Neural cell (in vitro differentiated cells): Measurements from ENCODE around the gene NGLY1. TPM values are rescaled to one million over a fixed set of nuclear protein-coding genes. Genes with fewer than 3 reads are reported as not detected.

Experiments used
- H2AFZ ChIP-seq: fragments of 200-600, 300-800 bp; sonication (generic), shearing (Covaris generic); 2 replicates; pipeline ENCODE4 v1.6.0; 2014; ENCODE audit warnings: low read depth, mild to moderate bottlenecking, antibody characterized with exemption, low read length, moderate library complexity
- H3F3A ChIP-seq: fragments of 200-600 bp; shearing (Covaris generic); 2 replicates; pipeline ENCODE4 v1.6.1; 2016; ENCODE audit warnings: mild to moderate bottlenecking, moderate library complexity, mixed read lengths, antibody characterized with exemption, low read length; ENCODE audit not compliant: insufficient read depth, poor library complexity, severe bottlenecking
- H3K27ac ChIP-seq: fragments of 200-600, 300-800 bp; sonication (generic), shearing (Covaris generic); 2 replicates; pipeline ENCODE4 v1.5.1; 2014; ENCODE audit warnings: mild to moderate bottlenecking, low read length, moderate library complexity
- H3K27me3 ChIP-seq: fragments of 300-800, 200-600 bp; sonication (generic), shearing (Covaris generic); 2 replicates; pipeline ENCODE4 v1.6.0; 2014; ENCODE audit warnings: mild to moderate bottlenecking, low read depth, low read length, moderate library complexity; ENCODE audit not compliant: insufficient read depth
- H3K36me3 ChIP-seq: fragments of 300-800, 200-600 bp; sonication (generic), shearing (Covaris generic); 2 replicates; pipeline ENCODE4 v1.5.1; 2014; ENCODE audit warnings: mild to moderate bottlenecking, antibody characterized with exemption, low read length, moderate library complexity; ENCODE audit not compliant: insufficient read depth
- H3K4me2 ChIP-seq: fragments of 300-800, 200-600 bp; sonication (generic), shearing (Covaris generic); 2 replicates; pipeline ENCODE4 v1.6.0; 2014; ENCODE audit warnings: mild to moderate bottlenecking, low read length
- H3K4me3 ChIP-seq: fragments of 300-800, 200-600 bp; sonication (generic), shearing (Covaris generic); 2 replicates; pipeline ENCODE4 v1.5.1; 2014; ENCODE audit warnings: mild to moderate bottlenecking, low read length, moderate library complexity
- H3K79me2 ChIP-seq: fragments of 200-600 bp; shearing (Covaris generic); replicated peaks from 2 replicates; pipeline ENCODE4 v1.6.0; 2014; ENCODE audit warnings: mild to moderate bottlenecking, low read length, moderate library complexity; ENCODE audit not compliant: insufficient read depth
- H3K9ac ChIP-seq: fragments of 300-800, 200-600 bp; sonication (generic), shearing (Covaris generic); 2 replicates; pipeline ENCODE4 v1.6.1; 2016; ENCODE audit warnings: mild to moderate bottlenecking, low read length, mixed read lengths
- H3K9me2 ChIP-seq: fragments of 200-600 bp; shearing (Covaris generic); 2 replicates; pipeline ENCODE4 v1.6.1; 2016; ENCODE audit warnings: mild to moderate bottlenecking, low read length, mixed read lengths; ENCODE audit not compliant: insufficient read depth
- H3K9me3 ChIP-seq: fragments of 200-600, 300-800 bp; sonication (generic), shearing (Covaris generic); 2 replicates; pipeline ENCODE4 v1.6.1; 2016; ENCODE audit warnings: mild to moderate bottlenecking, mixed run types, low read length, moderate library complexity, mixed read lengths
- H4K20me1 ChIP-seq: fragments of 200-600 bp; shearing (Covaris generic); 2 replicates; pipeline ENCODE4 v1.6.1; 2016; ENCODE audit warnings: mild to moderate bottlenecking, mixed run types; ENCODE audit not compliant: insufficient read depth
- EP300 ChIP-seq: fragments of 450-650 bp; conservative IDR thresholded peaks from 2 replicates; pipeline ENCODE4 v1.6.1; 2014; ENCODE audit warnings: antibody characterized with exemption, mild to moderate bottlenecking, moderate library complexity; ENCODE audit not compliant: poor library complexity, severe bottlenecking
- EZH2 ChIP-seq: fragments of 200-600, 300-800 bp; shearing (Covaris generic), sonication (generic); IDR thresholded peaks from 2 replicates; pipeline ENCODE4 v1.6.1; 2014; ENCODE audit warnings: antibody characterized with exemption, low read length, borderline replicate concordance, mild to moderate bottlenecking; ENCODE audit not compliant: insufficient read depth, poor library complexity, severe bottlenecking
- MXI1 ChIP-seq: fragments of 450-650 bp; conservative IDR thresholded peaks from 2 replicates; pipeline ENCODE4 v1.6.1; 2014; ENCODE audit warnings: antibody characterized with exemption, mild to moderate bottlenecking; ENCODE audit not compliant: poor library complexity, severe bottlenecking
- POLR2AphosphoS5 ChIP-seq: IDR thresholded peaks from 2 replicates; pipeline ENCODE4 v1.6.1; 2012
- RAD21 ChIP-seq: fragments of 450-650 bp; conservative IDR thresholded peaks from 2 replicates; pipeline ENCODE4 v1.6.1; 2014; ENCODE audit warnings: antibody characterized with exemption, mild to moderate bottlenecking, moderate library complexity
- SMC3 ChIP-seq: fragments of 450-650 bp; conservative IDR thresholded peaks from 2 replicates; pipeline ENCODE4 v1.6.1; 2014; ENCODE audit warnings: antibody characterized with exemption, mild to moderate bottlenecking, moderate library complexity; ENCODE audit not compliant: poor library complexity
- TAF1 ChIP-seq: IDR thresholded peaks from 2 replicates; pipeline ENCODE4 v1.6.1; 2012; ENCODE audit warnings: low read depth
- polyA plus RNA-seq: library from polyadenylated mRNA; depleted of rRNA; stranded (reverse); fragments of >200 nt; gene quantifications from 2 replicates; pipeline ENCODE4 v1.2.3, GENCODE V29; 2014
- TF ChIP-seq, protein P1 (sequence below): IDR thresholded peaks from 2 replicates; pipeline ENCODE4 v1.6.1; 2012; ENCODE audit warnings: borderline replicate concordance
- TF ChIP-seq, protein P2 (sequence below): fragments of 450-650 bp; IDR thresholded peaks from 2 replicates; pipeline ENCODE4 v1.5.1; 2014; ENCODE audit warnings: antibody characterized with exemption, mild to moderate bottlenecking, moderate library complexity; ENCODE audit not compliant: poor library complexity, severe bottlenecking

The NGLY1 gene
- polyA plus RNA-seq, 1 donor from 2014 or later, result 22.0 TPM

DNA sequence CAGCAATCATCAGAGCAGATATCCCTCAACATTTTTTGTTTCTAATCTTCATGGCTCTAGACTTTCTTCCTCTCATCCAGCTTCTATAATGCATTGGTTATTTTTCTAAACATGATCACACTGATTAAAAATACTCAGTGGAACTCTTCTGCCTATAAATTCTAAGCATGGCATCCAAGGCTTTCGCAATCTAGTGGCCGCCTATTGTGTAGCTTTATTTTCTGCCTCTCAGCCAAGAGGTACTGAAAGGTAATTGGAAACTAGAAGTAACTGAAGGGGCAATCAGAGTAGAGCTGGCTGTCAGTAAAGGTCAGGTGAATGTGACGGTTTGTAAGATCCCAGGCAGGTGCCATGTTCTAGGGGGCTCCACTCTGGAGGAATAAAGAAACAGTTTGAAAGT is 40.1 kb upstream of the NGLY1 start:
- Histone ChIP-seq H3K36me3 (no peaks in the 10 kb centered on the region), H3K27ac (no peak overlapping the region), H3K4me2 (no peak overlapping the region), H3K4me3 (no peak overlapping the region), H3K9ac (no peak overlapping the region), H3K27me3 (no peaks in the 10 kb centered on the region), H2AFZ (no peak overlapping the region), H3K9me3 (no peaks in the 10 kb centered on the region), H3K79me2 (no peaks in the 10 kb centered on the region), H4K20me1 (no peaks in the 10 kb centered on the region), H3F3A (no peaks in the 10 kb centered on the region), H3K9me2 (no peaks in the 10 kb centered on the region)
- no peak for TF ChIP-seq RAD21
- no peak for TF ChIP-seq MXI1
- no peak for TF ChIP-seq EP300
- TF ChIP-seq, protein P1, sequence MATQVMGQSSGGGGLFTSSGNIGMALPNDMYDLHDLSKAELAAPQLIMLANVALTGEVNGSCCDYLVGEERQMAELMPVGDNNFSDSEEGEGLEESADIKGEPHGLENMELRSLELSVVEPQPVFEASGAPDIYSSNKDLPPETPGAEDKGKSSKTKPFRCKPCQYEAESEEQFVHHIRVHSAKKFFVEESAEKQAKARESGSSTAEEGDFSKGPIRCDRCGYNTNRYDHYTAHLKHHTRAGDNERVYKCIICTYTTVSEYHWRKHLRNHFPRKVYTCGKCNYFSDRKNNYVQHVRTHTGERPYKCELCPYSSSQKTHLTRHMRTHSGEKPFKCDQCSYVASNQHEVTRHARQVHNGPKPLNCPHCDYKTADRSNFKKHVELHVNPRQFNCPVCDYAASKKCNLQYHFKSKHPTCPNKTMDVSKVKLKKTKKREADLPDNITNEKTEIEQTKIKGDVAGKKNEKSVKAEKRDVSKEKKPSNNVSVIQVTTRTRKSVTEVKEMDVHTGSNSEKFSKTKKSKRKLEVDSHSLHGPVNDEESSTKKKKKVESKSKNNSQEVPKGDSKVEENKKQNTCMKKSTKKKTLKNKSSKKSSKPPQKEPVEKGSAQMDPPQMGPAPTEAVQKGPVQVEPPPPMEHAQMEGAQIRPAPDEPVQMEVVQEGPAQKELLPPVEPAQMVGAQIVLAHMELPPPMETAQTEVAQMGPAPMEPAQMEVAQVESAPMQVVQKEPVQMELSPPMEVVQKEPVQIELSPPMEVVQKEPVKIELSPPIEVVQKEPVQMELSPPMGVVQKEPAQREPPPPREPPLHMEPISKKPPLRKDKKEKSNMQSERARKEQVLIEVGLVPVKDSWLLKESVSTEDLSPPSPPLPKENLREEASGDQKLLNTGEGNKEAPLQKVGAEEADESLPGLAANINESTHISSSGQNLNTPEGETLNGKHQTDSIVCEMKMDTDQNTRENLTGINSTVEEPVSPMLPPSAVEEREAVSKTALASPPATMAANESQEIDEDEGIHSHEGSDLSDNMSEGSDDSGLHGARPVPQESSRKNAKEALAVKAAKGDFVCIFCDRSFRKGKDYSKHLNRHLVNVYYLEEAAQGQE, result no peak
- no peak for TF ChIP-seq EZH2
- no peak for TF ChIP-seq POLR2AphosphoS5

DNA sequence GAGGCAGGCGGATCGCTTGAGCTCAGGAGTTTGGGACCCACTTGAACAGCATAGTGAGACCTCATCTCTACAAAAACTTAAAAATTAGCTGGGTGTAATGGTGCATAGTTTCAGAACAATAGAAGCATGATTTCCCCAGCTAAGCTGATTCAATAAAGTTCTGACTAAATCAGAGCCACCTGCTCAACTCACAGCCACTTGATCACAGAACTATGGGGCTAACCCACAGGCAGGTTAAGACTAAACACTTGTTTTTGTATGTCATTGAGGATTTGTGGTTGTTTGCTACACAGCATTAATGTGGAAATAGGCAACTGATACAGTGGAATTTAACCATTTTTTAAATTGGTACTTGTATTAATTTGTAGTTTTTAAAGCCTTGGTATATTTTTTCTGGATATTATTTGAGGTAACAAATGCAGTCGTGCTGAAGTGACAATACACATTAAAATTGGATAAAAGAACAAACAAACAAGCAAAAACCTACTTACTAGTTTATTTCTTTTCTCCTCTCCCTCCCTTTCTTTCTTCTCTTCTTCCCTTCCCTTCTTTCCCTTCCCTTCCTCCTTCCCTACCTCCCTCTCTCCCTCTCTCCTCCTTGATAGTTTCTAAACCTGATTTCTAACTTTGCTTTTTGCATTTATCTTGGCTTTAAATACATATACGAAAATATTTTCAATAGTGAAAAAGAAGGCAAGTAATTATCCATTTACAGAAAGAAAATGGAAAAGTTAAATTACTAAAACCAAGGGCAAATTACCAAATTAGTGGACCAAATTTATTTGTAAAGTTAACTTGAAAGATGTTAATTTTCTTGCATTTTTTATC is 38.7 kb upstream of the NGLY1 start:
- Histone ChIP-seq H3F3A (no peaks in the 10 kb centered on the region), H3K36me3 (no peaks in the 10 kb centered on the region), H3K27me3 (no peaks in the 10 kb centered on the region), H4K20me1 (no peaks in the 10 kb centered on the region), H2AFZ (no peak overlapping the region), H3K27ac (no peak overlapping the region), H3K4me2 (no peak overlapping the region), H3K4me3 (no peak overlapping the region), H3K9me2 (no peaks in the 10 kb centered on the region), H3K9ac (no peak overlapping the region), H3K9me3 (no peaks in the 10 kb centered on the region), H3K79me2 (no peaks in the 10 kb centered on the region)
- TF ChIP-seq SMC3, result no peak
- TF ChIP-seq, protein P2, sequence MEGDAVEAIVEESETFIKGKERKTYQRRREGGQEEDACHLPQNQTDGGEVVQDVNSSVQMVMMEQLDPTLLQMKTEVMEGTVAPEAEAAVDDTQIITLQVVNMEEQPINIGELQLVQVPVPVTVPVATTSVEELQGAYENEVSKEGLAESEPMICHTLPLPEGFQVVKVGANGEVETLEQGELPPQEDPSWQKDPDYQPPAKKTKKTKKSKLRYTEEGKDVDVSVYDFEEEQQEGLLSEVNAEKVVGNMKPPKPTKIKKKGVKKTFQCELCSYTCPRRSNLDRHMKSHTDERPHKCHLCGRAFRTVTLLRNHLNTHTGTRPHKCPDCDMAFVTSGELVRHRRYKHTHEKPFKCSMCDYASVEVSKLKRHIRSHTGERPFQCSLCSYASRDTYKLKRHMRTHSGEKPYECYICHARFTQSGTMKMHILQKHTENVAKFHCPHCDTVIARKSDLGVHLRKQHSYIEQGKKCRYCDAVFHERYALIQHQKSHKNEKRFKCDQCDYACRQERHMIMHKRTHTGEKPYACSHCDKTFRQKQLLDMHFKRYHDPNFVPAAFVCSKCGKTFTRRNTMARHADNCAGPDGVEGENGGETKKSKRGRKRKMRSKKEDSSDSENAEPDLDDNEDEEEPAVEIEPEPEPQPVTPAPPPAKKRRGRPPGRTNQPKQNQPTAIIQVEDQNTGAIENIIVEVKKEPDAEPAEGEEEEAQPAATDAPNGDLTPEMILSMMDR, result no peak
- TF ChIP-seq TAF1, result no peak
- TF ChIP-seq MXI1, result no peak
- TF ChIP-seq EZH2, result no peak
- no peak for TF ChIP-seq POLR2AphosphoS5
- TF ChIP-seq RAD21, result no peak
- TF ChIP-seq, protein P1, result no peak
- TF ChIP-seq EP300, result no peak
